CD4-positive, alpha-beta T cell treated with Interleukin-15 for 1 hour (primary cell): ENCODE data around the gene GTF3C2.
"Not testable (repeated sequence)": the region's sequence is repeated elsewhere in the genome, so short reads cannot be mapped to it uniquely, and the experiment has no call there.

ENCODE experiments used
- DNase-seq: peaks from one replicate; pipeline ENCODE4 v3.0.0-alpha.2; 2020

The GTF3C2 gene

DNA sequence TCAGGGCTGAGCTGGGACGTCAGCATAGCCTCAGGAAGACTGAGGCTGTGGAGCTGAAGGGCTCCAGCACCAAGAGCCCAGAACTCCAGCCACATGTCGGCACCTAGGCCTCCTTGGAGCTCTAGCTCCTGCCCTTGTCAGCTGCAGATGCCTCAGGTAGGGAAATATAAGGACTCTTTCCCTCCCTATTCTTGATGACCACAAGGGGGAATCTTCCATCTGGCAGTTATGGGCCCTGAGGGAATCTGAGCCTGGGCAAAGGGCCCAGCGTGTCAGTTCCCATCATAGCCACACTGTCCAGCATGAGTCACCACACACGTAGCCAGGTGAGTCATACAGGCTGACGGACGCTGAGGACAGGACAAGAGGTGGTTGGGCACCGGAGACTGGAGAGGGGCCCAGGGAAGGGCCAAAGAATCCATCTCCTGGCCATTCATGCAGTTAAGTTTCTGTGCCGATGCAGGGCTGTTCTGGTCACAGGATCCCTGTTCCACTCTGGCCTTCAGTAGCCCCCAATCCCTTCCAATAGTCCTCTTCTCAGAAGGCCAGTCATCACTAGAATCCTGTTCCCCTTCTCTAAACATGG lies 35.5 kb downstream of the GTF3C2 start:
- DNase-seq: no peak

DNA sequence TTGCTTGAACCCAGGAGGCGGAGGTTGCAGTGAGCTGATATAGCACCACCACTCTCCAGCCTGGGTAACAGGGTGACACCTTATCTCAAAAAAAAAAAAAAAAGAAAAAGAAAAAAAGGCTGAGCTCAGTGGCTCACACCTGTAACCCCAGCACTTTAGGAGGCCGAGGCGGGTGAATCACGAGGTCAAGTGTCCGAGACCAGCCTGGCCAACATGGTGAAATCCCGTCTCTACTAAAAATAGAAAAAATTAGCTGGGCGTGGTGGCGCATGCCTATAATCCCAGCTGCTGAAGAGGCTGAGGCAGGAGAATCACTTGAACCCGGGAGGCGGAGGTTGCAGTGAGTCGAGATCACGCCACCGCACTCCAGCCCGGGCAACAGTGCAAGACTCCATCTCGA lies 36.7 kb downstream of the GTF3C2 start:
- DNase-seq: not testable (repeated sequence)

DNA sequence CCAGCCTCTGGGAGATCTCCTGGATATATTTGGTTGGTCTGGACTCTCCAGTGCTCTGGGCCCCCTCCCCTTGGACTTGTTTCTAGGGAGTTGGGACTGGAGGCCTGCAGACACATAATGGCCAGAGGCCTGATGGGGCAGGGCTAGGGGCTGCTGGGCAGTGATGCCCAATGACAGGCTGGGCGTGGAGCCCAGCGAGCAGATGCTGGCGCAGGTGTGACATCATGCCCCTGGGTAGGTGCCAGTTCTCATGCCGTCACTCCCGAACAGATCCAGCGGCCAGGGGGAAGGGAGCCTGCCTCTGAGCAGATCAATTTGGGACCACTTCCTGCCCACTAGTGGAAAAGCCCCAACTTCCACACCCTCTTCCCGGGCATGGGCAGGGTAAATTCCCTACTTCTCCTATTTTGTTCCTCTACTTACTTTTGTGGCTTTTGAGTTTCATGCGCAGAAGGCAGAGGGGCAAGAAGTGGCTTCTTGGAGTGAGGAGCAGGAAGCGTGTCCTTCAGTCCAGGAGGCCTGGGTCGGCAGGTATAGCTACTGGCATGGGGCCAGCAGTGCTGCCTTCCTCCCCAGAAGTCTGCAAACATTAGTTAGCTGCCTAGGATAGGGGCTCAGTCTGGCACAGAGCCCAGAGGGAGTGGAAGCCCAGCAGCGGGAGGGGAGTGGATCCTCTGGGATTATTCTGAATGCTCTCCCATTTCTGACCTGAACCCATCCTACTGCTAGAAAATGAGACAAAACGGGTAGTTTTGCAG lies 39.7 kb downstream of the GTF3C2 start:
- DNase-seq: no peak

DNA sequence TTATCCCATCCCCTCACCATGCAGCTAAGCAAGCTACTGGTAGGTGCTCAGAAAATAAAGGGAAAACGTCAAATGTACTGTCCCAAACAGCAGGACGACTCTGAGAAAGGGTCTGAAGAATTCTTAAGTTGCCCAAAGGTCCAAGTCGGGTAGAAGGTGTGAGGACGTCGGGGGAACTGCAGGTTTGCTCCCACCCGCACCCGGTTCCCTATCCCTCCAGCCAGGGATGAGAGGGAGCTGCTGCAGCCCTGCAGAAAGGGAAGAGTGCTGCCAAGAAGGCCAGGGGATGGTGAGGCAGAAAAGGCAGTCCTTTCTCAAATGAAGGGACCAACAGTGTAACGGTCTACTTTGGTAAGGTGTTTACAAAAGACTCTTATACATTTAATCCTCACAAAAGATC lies 41.4 kb downstream of the GTF3C2 start:
- no peak for DNase-seq

DNA sequence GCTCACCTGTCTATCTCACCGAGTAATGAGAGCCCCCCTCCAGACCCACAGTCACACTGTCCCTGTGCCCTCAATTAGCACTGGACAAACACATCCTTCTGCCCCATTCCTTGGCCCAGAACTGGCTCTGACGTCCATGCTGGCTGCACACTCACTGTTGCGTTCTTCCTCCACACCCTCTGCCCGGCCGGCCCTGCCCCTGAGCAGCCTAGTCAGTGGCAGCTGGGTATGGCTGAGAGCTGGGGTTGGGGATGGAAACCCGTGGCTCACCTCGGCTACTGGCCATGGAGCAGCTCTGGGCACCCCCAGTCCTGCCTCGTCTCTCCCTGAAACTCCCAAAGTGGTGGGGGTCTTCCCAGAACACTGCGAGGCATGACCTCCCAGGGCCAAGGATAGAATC lies 41.9 kb downstream of the GTF3C2 start:
- DNase-seq: no peak

DNA sequence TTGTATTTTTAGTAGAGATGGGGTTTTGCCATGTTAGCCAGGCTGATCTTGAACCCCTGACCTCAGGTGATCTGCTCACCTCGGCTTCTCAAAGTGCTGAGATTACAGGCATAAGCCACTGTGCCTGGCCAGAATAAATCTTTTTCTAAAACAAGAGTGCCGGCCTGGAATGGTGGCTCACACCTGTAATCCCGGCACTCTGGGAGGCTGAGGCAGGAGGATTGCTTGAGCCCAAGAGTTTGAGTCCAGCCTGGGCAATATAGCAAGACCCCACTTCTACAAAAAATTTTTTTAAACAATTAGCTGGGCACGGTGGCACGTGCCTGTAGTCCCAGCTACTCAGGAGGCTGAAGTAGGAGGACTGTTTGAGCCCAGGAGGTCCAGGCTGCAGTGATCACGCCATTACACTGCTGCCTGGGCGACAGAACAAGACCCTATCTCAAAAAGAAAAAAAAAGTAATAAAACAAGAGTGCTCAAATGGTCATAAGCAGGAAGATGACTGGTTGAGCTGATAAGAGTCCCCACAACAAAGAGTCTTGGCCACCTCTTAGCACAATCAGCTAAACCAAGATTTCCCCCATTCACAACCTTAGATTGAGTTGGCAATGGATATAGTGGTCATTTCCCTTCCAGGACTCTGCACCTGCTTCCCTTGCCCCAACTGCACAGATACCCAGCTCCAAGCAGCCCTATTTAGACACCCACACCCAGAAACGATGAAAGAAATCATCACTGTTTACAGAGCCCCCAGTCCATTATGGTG lies 42.5 kb downstream of the GTF3C2 start:
- DNase-seq: no peak

DNA sequence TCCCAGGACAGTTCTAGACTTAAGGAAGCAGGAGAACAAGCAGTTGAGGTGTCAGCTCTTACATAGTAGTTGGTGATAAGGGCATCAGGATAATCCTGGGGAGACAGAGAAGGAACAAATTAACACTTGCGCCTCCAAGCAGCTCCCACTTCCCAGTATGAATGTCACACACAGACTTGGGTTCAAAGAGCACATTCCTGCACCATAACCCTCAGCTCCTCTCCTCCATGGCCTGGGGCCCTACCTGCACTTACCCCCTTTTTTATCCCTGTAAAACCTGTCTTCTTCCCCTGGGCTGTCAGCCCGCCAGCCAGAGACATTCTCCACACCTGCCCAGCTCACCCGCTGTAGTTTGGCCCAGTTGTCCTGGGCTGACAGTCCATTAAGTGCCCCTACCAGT lies 44.4 kb downstream of the GTF3C2 start:
- no peak for DNase-seq

DNA sequence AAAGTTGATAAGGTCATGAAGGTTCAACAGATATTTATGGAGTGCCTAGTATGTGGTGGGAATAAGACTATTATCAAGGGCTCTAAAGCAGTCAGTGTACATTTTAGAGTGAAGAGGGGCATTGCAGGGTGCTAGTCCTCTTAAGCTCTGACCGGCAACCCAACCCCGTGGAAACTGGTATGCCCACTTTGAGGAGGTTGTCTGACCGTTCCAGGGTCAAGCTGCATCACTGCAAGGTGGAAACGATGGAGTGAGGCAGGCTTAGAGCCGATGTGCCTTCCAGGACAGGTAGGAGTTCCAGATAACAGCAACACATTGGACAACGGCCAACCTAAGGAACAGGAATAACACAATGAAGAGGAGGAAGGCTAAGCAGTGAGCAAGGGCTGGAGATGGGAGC lies 46.9 kb downstream of the GTF3C2 start:
- no peak for DNase-seq

DNA sequence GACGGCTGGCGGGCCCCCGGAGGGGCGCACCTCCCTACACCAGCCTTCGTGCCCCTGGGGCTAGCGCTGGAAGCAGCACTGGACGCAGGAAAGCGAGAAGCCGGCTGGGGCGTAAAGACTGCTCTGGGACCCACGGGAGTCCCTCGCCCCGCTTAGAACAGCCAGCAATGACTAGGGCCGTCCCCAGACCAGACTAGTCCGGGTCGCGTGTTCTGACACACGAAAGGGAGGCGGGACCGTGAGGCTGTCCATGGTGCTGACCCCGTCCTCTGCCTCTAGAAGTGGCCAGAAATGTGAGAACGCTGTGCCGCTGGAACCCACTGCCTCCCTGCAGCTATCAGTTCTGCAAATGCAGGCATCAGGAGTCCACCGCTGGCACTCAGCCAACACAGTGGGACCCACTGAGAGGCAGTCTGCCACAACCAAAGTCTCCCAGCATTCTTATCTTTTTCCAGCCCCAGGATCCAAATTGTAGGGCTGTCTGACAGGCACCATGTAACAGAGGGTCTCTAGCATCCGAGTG lies 48.1 kb downstream of the GTF3C2 start, which contains the start of gene UCN:
UCN (minus strand) TSS at position 87 of the 523 bp plus-strand sequence. CDS start 550 bp downstream, outside the sequence.
- no peak for DNase-seq

DNA sequence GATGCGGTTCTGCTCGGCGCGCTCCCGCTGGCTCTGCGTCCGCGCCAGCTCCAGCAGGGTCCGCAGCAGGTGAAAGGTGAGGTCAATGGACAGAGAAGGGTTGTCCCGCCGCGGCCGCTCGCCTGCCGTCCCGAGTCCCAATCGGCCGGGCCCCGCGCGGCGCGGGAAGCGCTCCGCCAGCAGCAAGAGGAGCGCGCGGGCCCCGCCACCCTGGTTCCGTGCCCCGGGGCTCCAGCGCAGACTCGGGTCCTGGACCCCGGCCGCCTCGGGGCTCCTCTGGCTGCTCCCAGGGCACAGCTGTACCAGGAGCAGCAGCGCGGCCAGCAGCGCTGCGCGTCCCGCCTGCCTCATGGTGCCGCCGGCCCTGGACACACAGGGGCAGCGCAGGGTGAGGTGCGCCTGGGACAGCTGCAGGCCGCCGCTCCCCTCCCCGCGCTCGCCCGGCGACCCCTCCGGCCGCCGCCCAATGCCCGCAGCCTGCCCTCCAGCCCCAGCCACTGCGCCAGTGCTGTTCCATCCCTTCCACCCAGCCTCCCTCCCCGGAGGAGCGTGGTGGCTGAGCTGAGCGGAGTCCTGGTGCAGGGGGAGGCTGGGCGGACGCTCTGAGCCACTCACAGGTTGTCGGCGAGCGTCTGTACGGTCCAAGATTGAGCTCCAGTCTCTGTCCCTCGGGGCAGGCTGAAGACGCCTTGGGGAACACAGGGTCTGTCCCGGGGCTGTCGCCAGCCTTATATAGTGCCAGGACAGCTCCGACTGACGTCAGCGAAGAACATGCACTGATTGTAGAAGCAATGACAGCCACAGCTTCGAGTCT lies 48.8 kb downstream of the GTF3C2 start:
- DNase-seq: no peak

DNA sequence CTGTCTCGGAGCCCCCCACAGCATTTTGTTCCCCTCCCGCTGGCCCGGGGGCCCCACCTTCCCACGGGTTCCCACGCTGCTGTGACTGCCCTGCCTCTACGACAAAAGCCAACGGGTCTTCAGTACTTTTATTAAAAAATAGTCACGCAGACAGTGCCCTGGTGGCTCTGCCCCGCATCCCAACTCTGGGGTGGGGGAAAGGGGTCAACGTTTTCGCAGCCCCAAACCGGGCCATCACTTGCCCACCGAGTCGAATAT lies 49.3 kb downstream of the GTF3C2 start:
- no peak for DNase-seq

DNA sequence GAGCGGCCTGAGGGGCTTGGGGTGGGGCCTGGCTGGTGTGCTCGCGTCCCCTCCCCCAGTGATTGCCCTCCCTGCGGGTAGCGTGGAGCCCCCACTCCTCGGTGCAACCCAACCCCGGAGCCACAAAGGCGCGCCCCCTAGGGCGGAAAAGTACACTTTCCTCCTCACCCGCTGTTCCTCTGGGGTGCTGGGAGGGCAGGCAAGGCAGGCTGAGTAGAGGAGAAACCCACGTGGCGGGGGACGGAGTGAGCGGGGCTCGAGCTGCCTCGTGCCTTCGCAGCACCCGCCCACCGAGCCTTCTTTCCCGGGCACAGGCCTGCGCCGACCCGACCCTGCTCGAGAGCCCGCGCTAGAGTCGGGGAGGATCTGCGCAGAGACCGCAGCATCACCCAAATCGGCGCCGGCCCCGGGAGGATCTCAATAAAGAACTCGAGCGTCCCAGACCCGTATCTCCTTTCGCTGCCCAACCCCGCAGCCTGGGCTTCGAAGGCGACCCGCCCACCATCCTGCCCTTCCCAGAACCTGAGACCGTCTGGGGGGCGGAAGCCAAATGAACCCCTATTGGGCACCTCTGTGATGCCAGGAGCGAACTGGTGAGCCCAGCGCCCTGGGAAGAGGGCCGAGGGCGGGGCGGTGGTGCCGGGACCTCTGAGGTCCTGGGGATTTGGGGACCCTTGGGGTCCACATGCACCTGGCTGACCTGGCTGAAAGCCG lies 49.8 kb downstream of the GTF3C2 start:
- no peak for DNase-seq

DNA sequence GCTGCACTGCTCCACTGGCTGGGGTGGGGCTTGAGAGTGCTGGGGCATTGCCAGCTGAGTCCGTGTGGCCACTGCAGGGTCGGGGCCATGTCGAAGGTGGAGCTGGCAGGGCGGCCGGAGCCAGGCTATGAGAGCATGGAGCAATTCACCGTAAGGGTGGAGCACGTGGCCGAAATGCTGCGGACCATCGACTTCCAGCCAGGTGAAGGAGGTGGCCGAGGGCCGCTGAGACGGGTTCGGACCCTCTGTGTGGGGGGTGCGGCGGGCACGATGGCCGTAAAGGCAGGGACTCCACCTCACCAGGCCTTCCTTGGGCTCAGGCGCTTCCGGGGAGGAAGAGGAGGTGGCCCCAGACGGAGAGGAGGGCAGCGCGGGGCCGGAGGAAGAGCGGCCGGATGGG lies 50.4 kb downstream of the GTF3C2 start:
- DNase-seq: no peak

DNA sequence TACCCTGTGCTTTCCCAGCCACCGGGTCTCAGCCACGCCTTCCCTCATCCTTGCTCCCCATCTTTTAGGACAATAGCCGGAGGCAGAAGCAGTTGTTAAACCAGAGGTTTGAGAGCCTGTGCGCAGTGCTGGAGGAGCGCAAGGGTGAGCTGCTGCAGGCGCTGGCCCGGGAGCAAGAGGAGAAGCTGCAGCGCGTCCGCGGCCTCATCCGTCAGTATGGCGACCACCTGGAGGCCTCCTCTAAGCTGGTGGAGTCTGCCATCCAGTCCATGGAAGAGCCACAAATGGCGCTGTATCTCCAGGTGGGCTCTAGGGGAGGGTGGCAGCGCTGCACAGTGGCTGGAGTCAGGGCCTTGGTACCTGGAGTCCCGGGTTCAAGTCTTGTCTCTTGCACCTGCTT lies 51.0 kb downstream of the GTF3C2 start:
- DNase-seq: no peak

DNA sequence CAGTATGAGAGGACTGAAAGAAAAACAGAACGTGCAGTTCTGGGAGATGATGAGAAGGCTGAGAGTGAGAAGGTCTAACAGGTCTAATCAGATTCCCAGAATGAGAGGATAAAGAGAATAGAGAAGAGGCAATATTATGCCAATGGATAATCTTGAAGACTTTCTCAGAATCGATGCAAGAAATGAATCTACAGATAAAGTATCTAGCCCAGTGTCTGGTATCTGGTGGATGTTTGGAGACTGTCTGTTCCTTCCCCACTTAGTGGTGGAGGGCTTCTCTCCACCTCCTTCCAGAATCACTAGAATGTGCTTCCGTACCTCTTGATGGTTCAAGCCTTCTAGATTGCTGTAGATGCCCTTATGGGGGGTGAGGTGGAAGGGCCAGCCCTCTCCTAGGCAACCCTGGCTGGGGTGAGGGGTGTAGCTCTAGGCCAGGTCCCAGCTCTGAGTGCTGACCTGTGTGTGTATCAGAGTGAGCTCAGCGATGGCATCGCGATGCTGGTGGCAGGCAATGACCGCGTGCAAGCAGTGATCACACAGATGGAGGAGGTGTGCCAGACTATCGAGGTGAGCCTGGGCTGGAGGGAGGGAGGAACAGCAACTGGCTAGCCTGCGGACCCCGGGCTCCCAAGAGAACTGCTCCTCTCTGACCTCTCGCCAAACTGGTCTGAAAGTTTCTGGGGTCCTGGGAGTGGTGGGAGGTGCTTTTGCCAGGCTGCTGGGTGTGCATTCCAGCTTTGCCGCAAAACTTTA lies 51.9 kb downstream of the GTF3C2 start:
- DNase-seq: no peak

DNA sequence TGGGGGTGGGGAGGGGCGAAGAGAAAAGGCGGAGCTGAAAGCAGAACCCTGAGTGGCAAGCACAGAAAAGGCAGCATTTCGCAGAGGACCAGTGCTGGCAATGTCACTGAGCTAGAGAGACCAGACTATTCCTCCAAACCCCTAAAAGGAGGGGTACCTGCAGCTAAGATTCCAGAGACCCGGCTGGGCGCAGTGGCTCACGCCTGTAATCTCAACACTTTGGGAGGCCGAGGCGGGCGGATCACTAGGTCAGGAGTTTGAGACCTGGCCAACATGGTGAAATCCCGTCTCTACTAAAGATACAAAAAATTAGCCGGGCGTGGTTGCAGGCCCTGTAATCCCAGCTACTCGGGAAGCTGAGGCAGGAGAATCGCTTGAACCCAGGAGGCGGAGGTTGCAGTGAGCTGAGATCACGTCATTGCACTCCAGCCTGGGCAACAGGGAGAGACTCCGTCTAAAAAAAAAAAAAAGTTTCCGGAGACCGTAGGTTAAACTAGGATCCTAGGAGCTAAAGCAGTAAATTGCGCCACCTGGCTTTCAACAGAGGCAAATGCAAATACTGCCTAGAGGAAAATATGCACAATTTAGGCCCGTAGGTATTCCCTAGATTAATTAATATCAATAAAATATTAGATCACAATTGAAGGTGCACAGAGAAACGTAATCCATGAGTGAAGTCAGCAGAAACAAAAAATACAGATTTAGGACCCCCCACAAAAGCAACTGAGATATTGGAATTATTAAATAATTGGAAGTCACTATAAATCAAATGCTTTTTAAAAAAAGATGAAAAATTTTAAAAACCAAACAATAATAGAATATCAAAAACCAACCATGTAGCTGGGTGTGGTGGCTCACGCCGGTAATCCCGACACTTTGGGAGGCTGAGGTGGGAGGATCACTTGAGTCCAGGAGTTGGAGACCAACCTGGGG lies 53.2 kb downstream of the GTF3C2 start:
- peak; percentile 45 for DNase-seq

DNA sequence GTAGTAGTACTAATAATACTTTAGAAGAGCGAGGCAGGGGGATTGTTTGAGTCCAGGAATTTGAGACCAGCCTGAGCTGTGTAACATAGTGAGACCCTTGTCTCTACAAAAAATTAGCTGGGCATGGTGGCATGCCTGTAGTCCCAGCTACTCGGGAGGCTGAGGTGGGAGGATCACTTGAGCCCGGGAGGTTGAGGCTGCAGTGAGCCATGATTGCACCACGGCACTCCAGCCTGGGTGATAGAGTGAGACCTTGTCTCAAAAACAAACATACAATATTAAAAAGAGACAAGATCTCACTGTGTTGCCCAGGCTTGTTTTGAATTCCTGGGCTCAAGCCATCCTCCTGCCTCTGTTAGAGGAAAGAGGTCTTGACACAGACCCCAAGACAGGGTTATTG lies 56.0 kb downstream of the GTF3C2 start:
- DNase-seq: not testable (repeated sequence)

DNA sequence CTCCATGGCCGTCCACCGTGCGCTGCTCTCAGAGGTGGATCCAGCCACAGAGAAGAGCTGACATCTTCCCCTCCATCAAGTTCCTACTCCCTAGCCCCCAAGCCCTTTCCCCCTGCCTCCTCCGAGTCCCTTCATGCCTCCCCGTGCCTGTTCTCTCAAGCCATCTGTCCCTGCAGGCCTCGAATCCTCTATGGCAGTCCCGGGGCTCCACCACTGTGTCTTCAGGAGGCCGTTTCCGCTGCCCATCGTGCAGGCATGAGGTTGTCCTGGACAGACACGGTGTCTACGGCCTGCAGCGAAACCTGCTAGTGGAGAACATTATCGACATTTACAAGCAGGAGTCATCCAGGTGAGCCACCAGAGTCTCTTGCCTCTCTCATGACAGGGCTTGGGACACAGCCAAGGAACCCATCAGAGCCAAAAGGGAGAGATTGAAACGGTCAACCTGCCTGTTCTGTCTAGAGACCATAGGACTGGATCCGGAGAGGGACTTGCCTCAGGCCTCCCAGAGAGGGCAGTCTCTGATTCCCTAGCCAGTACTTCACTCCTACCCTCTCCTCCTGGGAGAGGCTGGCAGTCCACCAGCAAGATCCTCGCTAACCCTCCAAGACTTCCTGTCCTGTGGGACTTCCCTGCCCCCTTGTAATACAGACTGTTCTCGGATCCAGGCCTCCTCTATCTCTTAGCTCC lies 58.0 kb downstream of the GTF3C2 start:
- DNase-seq: no peak

DNA sequence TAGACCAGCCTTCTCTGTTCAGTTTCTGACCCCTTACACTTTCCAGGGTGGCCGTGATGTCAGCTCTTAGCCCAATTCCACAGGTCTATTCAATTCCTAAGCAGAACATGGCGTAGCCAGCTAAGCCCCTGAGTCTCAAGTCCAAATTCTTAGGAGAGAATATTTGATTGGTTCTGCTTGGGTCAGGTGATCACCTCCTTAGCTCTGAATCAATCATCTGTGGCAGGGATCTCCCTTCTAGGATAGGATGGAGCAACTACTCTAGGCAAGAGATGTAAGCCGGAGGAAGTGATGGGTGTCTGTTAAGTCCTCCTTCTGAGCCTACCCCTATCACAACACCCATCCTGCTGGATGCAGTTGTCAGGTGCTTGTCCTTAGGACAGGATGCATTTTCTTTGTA lies 59.4 kb downstream of the GTF3C2 start:
- no peak for DNase-seq

DNA sequence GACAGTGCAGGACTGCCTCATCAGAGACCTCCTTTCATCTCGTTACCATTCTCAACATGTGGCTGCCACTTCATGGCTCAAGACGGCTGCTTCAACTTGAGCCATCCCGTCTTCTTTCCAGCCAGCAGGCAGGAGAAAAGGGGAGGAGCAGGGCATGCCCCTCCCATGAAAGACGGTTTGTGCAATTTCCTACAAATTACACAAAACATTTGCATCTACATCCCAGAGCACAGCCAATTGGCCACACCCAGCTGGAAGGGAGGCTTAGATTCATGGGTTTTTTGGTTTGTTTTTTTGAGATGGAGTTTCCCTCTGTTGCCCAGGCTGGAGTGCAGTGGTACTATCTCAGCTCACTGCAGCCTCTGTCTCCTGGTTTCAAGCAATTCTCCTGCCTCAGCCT lies 60.1 kb downstream of the GTF3C2 start:
- no peak for DNase-seq
